Measurements from ENCODE around the gene ACTR8. TPM values are rescaled to one million over a fixed set of nuclear protein-coding genes. Genes with fewer than 3 reads are reported as not detected.

The ACTR8 gene
- total RNA-seq, 2 experiments from 2014 or later = 28.9 to 42.2 TPM

DNA sequence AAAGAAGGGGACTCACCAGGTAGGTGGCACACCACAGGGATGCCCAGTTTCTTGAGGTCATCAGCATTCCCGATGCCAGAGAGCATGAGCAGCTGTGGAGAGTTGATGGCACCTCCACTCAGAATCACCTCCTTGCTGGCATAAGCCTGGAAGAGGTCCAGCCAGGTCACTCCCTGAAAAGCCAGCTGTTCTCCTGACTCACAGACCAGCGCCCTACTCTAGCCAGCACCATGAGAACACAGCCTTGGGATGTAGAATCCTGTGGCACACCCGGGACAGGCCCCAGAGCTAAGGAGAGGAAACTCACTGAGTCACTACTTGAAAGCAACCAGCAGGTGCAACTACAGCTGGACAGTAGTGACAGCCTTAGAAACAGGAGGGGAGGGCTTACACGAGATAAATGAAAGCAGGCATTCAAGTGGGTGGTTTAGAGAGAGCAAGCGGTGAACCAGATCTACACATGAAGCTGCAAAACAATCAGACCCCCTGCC, 60.3 kb downstream of the ACTR8 start:
- Mint-ChIP-seq H3K4me3 (no peak overlapping the region), H3K27ac (no peak overlapping the region), H3K9me3 (ENCODE audit: low read depth) (no peaks in the 10 kb centered on the region), H3K4me1 (peaks cover 5% of the 10 kb centered on the region), H3K27me3 (peaks cover 14% of the 10 kb centered on the region), H3K36me3 (no peaks in the 10 kb centered on the region)
- CTCF ChIA-PET = no interaction called here
- ATAC-seq (no peak), DNase-seq (no peak)

DNA sequence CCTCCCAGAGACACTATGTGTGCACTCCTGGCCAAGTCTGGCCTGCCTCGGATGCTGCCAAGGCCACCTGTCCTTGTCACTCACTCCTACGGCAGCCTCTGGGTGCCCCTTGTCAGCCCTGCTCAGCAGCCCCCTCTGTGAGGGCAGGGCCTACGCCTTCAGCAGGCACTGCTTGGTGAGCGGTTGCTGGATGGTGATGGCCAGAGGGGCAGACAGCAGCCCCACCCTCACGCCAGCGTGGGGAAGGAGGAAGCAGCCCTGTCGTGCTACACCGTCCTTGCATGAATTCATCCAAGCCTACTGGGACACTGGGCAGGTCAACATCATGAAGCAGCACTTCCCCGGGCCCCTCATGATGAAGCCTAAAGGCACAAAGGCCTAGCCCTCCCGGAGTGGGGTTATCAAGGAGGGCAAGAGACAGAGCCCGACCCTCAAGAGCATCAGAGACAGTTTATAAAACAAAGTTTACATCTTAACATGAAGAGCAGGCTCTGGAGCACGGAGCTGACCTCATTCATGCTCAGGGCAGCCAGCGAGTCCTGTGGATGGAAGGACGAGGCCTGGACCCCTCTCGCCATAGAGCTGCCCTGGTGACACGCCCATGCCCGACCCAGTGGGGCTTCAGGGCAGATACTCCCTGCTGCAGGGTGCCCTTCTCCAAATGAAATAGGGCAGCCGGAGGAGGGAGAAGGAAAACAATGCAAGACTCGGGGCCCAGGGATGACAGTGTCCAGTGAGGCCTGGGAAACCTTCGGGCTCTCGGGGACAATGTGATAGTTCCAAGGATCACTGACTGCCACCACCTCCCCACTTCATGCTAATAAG, 61.0 kb downstream of the ACTR8 start:
- Mint-ChIP-seq H3K9me3 (ENCODE audit: low read depth) (no peaks in the 10 kb centered on the region), H3K4me3 (no peak overlapping the region), H3K4me1 (peaks cover 4% of the 10 kb centered on the region), H3K27me3 (peaks cover 12% of the 10 kb centered on the region), H3K27ac (no peak overlapping the region), H3K36me3 (no peaks in the 10 kb centered on the region)
- CTCF ChIA-PET = no interaction called here
- no peak for ATAC-seq
- no peak for DNase-seq

DNA sequence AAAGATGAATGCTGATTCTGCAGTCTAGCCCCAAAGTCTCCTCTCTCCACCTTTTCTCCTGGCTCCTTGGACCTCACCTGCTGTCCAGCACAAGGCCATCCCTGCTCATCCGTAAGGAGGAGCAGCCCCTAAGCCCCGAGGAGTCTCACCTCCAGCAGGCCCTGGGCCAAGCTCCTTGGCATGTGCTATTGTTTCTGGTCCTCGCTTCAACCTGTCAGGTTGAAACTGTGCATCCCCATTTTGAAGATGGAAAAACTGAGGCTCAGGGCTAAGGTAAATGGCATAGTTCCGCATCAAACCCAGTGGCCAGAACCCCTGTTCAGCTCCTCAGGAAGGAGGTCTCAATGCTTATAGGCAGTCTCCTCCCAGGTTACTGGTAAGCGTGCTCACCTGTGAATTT, 61.9 kb downstream of the ACTR8 start:
- Mint-ChIP-seq H3K27ac (no peak overlapping the region), H3K4me3 (no peak overlapping the region), H3K36me3 (no peaks in the 10 kb centered on the region), H3K9me3 (ENCODE audit: low read depth) (no peaks in the 10 kb centered on the region), H3K27me3 (peaks cover 3% of the 10 kb centered on the region), H3K4me1 (no peaks in the 10 kb centered on the region)
- CTCF ChIA-PET = no interaction called here
- DNase-seq (no peak), ATAC-seq (no peak)

DNA sequence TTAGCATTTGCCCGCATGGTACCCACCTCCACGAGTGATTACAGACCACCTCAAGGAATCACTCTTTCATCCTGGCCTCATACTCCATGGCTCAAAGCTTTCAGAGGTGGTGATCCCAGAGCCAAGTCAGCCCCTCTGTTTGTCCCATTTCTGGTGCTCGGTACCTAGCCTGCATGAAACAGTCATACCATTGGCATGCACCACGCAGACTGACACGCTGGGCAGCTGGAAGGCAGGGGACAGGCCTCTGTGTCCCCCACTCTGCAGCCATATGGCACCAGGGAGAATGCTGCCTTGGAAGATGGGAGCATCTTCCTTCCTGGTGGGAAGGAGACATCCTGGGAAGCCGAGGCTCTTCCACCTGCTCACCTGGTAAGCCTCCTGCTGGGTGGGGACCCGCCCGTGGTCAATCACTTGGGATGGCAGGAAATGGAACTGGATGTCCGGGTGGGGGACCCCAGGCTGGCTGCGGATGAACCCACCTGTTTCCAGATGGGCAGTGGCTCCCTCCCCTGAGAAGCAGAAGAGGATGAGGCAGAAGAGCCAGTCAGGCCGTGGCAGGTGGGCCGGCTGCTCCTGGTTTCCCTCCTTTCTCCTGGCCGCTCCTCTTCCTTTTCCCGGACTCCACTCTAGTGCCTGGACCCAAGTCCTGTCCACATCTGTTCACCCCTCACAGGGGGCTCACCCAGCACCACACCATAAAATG, 62.6 kb downstream of the ACTR8 start:
- H3K36me3 Mint-ChIP-seq = no peaks in the 10 kb centered on the region
- CTCF ChIA-PET = no interaction called here
- H3K27ac Mint-ChIP-seq = no peak overlapping the region
- ATAC-seq (no peak), DNase-seq (no peak)
- peaks cover 3% of the 10 kb centered on the region for H3K27me3 Mint-ChIP-seq
- no peaks in the 10 kb centered on the region for H3K9me3 Mint-ChIP-seq (ENCODE audit: low read depth)
- H3K4me3 Mint-ChIP-seq = no peak overlapping the region
- H3K4me1 Mint-ChIP-seq = no peaks in the 10 kb centered on the region

- H3K4me3 Mint-ChIP-seq = no peak overlapping the region
- CTCF ChIA-PET = no interaction called here
- no peaks in the 10 kb centered on the region for H3K36me3 Mint-ChIP-seq
- ATAC-seq (no peak), DNase-seq (no peak)
- H3K4me1 Mint-ChIP-seq = no peaks in the 10 kb centered on the region
- H3K27ac Mint-ChIP-seq = no peak overlapping the region
- peaks cover 6% of the 10 kb centered on the region for H3K27me3 Mint-ChIP-seq
- no peaks in the 10 kb centered on the region for H3K9me3 Mint-ChIP-seq (ENCODE audit: low read depth)
Measured at GRCh38 chr3:53818221-53819162, 63.5 kb downstream of the ACTR8 start.

DNA sequence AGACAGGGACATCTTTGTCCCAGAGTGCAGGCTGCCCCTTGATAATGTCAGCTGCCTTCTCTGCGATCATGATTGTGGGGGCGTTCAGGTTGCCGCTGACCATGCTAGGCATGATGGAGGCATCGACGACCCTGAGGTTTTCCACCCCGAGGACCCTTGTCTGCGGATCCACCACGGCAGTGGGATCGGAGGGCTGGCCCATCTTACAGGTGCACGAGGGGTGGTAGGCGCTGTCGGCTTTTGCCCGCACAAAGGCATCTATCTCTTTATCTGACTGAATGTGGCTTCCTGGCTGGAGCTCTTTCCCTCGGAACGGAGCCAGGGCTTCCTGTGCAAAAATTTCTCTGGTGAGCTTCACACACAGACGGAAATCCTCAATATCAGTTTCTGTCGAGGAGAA, 64.1 kb downstream of the ACTR8 start:
- no peak for DNase-seq

GRCh38 chr3:53817211-53817610, 64.7 kb downstream of the ACTR8 start:
- no peak for ATAC-seq
- peaks cover 8% of the 10 kb centered on the region for H3K27me3 Mint-ChIP-seq
- no peaks in the 10 kb centered on the region for H3K4me1 Mint-ChIP-seq
- no peak for DNase-seq
- CTCF ChIA-PET = no interaction called here
- no peak overlapping the region for H3K4me3 Mint-ChIP-seq
- H3K27ac Mint-ChIP-seq = no peak overlapping the region
- H3K9me3 Mint-ChIP-seq (ENCODE audit: low read depth) = no peaks in the 10 kb centered on the region
- no peaks in the 10 kb centered on the region for H3K36me3 Mint-ChIP-seq

More for the DNA sequence above, 64.1 kb downstream of the ACTR8 start:
- ATAC-seq = no peak
- Mint-ChIP-seq H3K4me1 (no peaks in the 10 kb centered on the region), H3K9me3 (ENCODE audit: low read depth) (no peaks in the 10 kb centered on the region), H3K4me3 (no peak overlapping the region), H3K36me3 (no peaks in the 10 kb centered on the region), H3K27me3 (peaks cover 6% of the 10 kb centered on the region), H3K27ac (no peak overlapping the region)
- CTCF ChIA-PET = no interaction called here

Other genes with a start within 250 kb of the ACTR8 start
- 1 to 10 TPM in 1 of 2 experiments, under 1 TPM in 1; 0.53 to 1.0 TPM for gene CHDH, start 35.7 kb downstream of the ACTR8 start, total RNA-seq
- 1 to 10 TPM; 2.4 to 7.0 TPM for gene IL17RB, start 35.6 kb downstream of the ACTR8 start, total RNA-seq
- 10 to 100 TPM; 56.5 to 60.0 TPM for gene SELENOK, start 9.7 kb upstream of the ACTR8 start, total RNA-seq
- gene CACNA2D3, start 240.4 kb upstream of the ACTR8 start, total RNA-seq = not detected